ENCODE measurements around the gene HSPB6.

The HSPB6 gene

DNA sequence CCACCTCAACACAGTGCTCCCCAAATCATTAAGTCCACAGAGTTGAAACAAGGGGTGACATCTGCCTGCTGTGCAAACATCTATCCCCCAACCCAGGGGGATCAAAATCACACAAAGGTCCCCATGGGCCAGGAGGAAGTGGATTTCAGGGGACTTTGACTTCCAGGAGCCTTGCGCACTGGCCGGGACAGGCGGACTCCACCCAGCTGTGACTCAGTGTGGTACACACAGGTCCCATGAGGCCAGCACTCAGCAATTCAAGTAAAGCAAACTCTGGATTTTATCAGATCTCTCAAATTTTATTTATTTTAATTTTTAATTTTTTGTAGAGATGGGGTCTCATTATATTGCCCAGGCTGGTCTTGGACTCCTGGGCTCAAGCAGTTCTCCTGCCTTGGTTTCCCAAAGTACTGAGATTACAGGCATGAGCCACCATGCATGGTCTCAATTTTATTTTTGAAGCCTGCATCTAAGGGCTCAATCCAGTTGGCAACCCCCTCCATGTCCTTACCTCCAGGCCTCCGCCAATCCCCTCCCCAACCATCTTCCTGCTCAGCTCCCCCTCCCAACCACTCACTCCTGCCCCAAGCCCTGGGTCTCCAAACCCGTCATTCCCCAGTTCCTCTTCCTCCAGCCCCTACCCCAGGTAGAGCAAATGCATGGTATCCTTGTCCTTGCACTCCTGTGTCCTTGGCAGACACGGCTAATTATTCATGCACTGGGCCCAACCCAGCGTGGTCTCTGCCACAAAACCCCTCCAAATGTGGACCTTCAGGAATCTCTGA is 36.7 kb upstream of the HSPB6 start:
- Histone ChIP-seq H3K4me3 (replicated peaks; ENCODE audit: insufficient read depth, low read length) (no peak overlapping the region), H3K27me3 (ENCODE audit: insufficient read depth, poor library complexity, severe bottlenecking) (peaks cover 8% of the 10 kb centered on the region), H3K27ac (replicated peaks) (no peak overlapping the region)
- DNase-seq (ENCODE audit: low read depth in 1 of 2, low spot score in 1 of 2) = no peak
- TF ChIP-seq POLR2AphosphoS5 (IDR thresholded peaks at IDR 0.05; ENCODE audit: low read depth) = no peak

DNA sequence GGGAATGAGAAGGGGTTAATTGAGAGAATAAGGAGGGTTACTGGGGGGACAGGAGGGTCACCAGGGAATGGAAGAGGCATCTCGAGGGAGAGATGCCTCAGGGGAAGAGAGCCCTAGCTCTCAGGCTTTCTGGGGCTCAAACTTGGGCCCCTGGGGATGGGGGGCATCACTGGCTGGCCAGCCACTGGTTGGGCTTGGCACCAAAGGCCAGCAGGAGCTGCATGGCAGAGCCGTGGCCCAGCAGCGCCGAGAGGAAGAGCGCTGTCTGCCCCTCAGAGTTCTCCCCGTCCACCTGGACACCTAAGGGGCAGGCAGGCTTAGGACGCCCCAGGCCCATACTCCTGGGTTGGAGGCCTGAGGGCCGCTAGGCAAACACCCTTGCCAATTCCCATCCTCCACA is 36.1 kb upstream of the HSPB6 start:
- Histone ChIP-seq H3K27me3 (ENCODE audit: insufficient read depth, poor library complexity, severe bottlenecking) (peaks cover 8% of the 10 kb centered on the region), H3K4me3 (replicated peaks; ENCODE audit: insufficient read depth, low read length) (no peak overlapping the region), H3K27ac (replicated peaks) (no peak overlapping the region)
- DNase-seq (ENCODE audit: low read depth in 1 of 2, low spot score in 1 of 2) = no peak
- no peak for TF ChIP-seq POLR2AphosphoS5 (IDR thresholded peaks at IDR 0.05; ENCODE audit: low read depth)
- TF ChIP-seq, protein P1, sequence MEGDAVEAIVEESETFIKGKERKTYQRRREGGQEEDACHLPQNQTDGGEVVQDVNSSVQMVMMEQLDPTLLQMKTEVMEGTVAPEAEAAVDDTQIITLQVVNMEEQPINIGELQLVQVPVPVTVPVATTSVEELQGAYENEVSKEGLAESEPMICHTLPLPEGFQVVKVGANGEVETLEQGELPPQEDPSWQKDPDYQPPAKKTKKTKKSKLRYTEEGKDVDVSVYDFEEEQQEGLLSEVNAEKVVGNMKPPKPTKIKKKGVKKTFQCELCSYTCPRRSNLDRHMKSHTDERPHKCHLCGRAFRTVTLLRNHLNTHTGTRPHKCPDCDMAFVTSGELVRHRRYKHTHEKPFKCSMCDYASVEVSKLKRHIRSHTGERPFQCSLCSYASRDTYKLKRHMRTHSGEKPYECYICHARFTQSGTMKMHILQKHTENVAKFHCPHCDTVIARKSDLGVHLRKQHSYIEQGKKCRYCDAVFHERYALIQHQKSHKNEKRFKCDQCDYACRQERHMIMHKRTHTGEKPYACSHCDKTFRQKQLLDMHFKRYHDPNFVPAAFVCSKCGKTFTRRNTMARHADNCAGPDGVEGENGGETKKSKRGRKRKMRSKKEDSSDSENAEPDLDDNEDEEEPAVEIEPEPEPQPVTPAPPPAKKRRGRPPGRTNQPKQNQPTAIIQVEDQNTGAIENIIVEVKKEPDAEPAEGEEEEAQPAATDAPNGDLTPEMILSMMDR (IDR thresholded peaks at IDR 0.05; ENCODE audit: insufficient read depth, low read length) = no peak

DNA sequence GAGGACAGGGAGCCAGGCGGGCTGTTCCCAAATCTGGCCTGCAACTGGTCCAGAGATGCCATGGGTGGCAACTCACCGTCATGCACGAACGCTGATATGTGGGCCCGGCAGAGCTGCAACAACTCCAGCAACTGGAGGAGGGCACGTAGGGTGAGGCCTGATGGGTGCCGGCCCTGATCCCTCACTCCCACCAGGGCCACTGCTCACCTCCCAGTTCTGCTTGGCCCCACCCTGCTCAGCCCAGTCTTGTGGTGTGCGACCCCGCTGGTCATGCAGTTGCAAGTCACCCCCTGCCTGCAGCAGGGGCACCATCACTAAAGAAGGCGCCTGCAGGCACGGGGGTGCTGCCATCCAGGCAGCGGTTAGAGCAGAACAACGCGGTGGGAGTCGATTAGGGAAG is 35.5 kb upstream of the HSPB6 start:
- Histone ChIP-seq H3K27ac (replicated peaks) (no peak overlapping the region), H3K4me3 (replicated peaks; ENCODE audit: insufficient read depth, low read length) (no peak overlapping the region), H3K27me3 (ENCODE audit: insufficient read depth, poor library complexity, severe bottlenecking) (peaks cover 8% of the 10 kb centered on the region)
- TF ChIP-seq SPI1 (IDR thresholded peaks at IDR 0.05; ENCODE audit: borderline replicate concordance, low read depth) = no peak
- TF ChIP-seq POLR2AphosphoS5 (IDR thresholded peaks at IDR 0.05; ENCODE audit: low read depth) = no peak
- no peak for TF ChIP-seq GABPA (IDR thresholded peaks at IDR 0.05; ENCODE audit: low read depth)
- TF ChIP-seq, protein P1 (IDR thresholded peaks at IDR 0.05; ENCODE audit: insufficient read depth, low read length) = no peak
- TF ChIP-seq, protein P2, sequence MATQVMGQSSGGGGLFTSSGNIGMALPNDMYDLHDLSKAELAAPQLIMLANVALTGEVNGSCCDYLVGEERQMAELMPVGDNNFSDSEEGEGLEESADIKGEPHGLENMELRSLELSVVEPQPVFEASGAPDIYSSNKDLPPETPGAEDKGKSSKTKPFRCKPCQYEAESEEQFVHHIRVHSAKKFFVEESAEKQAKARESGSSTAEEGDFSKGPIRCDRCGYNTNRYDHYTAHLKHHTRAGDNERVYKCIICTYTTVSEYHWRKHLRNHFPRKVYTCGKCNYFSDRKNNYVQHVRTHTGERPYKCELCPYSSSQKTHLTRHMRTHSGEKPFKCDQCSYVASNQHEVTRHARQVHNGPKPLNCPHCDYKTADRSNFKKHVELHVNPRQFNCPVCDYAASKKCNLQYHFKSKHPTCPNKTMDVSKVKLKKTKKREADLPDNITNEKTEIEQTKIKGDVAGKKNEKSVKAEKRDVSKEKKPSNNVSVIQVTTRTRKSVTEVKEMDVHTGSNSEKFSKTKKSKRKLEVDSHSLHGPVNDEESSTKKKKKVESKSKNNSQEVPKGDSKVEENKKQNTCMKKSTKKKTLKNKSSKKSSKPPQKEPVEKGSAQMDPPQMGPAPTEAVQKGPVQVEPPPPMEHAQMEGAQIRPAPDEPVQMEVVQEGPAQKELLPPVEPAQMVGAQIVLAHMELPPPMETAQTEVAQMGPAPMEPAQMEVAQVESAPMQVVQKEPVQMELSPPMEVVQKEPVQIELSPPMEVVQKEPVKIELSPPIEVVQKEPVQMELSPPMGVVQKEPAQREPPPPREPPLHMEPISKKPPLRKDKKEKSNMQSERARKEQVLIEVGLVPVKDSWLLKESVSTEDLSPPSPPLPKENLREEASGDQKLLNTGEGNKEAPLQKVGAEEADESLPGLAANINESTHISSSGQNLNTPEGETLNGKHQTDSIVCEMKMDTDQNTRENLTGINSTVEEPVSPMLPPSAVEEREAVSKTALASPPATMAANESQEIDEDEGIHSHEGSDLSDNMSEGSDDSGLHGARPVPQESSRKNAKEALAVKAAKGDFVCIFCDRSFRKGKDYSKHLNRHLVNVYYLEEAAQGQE (IDR thresholded peaks at IDR 0.05; ENCODE audit: insufficient replicate concordance, low read depth) = no peak
- no peak for DNase-seq (ENCODE audit: low read depth in 1 of 2, low spot score in 1 of 2)

DNA sequence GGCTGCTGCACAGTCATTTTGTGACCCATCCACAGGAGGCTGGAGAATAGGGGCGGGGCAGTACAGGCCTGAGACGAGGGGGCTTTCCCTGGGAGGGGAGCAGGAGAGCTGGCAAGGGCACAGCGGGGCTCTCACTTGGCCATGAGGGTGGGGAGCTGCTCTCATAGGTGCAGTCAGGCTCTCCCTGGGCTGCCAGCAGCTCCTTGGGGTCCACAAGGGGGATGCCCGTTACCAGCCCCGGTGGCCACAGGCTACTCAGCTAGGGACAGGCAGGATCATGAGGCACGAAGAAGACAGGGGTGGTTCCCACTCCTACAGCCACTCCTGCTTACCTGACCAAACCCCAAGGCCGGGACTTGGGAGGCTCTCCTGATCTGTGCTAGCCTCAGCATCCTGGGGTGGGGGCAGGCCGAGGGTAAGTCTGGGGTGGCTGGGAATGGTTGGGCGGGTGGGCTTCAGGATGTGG is 35.0 kb upstream of the HSPB6 start:
- DNase-seq (ENCODE audit: low read depth in 1 of 2, low spot score in 1 of 2) = no peak
- TF ChIP-seq GABPA (IDR thresholded peaks at IDR 0.05; ENCODE audit: low read depth) (no peak), SPI1 (IDR thresholded peaks at IDR 0.05; ENCODE audit: borderline replicate concordance, low read depth) (no peak), POLR2AphosphoS5 (IDR thresholded peaks at IDR 0.05; ENCODE audit: low read depth) (no peak)
- TF ChIP-seq, protein P2 (IDR thresholded peaks at IDR 0.05; ENCODE audit: insufficient replicate concordance, low read depth) = no peak
- TF ChIP-seq, protein P1 (IDR thresholded peaks at IDR 0.05; ENCODE audit: insufficient read depth, low read length) = no peak
- H3K27me3 ChIP-seq (ENCODE audit: insufficient read depth, poor library complexity, severe bottlenecking) = peaks cover 4% of the 10 kb centered on the region
- H3K27ac ChIP-seq (replicated peaks) = no peak overlapping the region
- H3K4me3 ChIP-seq (replicated peaks; ENCODE audit: insufficient read depth, low read length) = no peak overlapping the region

Measured in HL-60 (cell line).